SK-N-SH treated with all-trans-retinoic acid at 6 μM for 48 hours (cell line): Measurements from ENCODE around the gene DARS2.

Source experiments
- ARNTL ChIP-seq: fragments of 450-650 bp; formaldehyde crosslinking; IDR thresholded peaks from 2 replicates; pipeline ENCODE4 v1.5.0; 2020; ENCODE audit warnings: low read depth, mild to moderate bottlenecking, moderate library complexity, borderline replicate concordance
- PPARA ChIP-seq: fragments of 250-450 bp; sonication (Bioruptor Pico); IDR thresholded peaks from 2 replicates; pipeline ENCODE4 v1.5.0; 2020; ENCODE audit warnings: mild to moderate bottlenecking, borderline replicate concordance
- RARB ChIP-seq: fragments of 250-450 bp; sonication (Bioruptor Pico); IDR thresholded peaks from 2 replicates; pipeline ENCODE4 v1.8.0; 2021; ENCODE audit warnings: mild to moderate bottlenecking, moderate library complexity
- ZC3H10 ChIP-seq: fragments of 250-450 bp; sonication (Bioruptor Pico); IDR thresholded peaks from 2 replicates; pipeline ENCODE4 v1.5.1; 2021; ENCODE audit warnings: mild to moderate bottlenecking, moderate library complexity
- ZFP3 ChIP-seq: fragments of 250-450 bp; sonication (Bioruptor Pico); IDR thresholded peaks from 2 replicates; pipeline ENCODE4 v1.5.0; 2020; ENCODE audit warnings: mild to moderate bottlenecking, moderate library complexity
- TF ChIP-seq, protein P1 (sequence below): fragments of 250-450 bp; sonication (Bioruptor Pico); IDR thresholded peaks from 2 replicates; pipeline ENCODE4 v1.8.0; 2020; ENCODE audit warnings: mild to moderate bottlenecking, moderate library complexity, borderline replicate concordance

DNA sequence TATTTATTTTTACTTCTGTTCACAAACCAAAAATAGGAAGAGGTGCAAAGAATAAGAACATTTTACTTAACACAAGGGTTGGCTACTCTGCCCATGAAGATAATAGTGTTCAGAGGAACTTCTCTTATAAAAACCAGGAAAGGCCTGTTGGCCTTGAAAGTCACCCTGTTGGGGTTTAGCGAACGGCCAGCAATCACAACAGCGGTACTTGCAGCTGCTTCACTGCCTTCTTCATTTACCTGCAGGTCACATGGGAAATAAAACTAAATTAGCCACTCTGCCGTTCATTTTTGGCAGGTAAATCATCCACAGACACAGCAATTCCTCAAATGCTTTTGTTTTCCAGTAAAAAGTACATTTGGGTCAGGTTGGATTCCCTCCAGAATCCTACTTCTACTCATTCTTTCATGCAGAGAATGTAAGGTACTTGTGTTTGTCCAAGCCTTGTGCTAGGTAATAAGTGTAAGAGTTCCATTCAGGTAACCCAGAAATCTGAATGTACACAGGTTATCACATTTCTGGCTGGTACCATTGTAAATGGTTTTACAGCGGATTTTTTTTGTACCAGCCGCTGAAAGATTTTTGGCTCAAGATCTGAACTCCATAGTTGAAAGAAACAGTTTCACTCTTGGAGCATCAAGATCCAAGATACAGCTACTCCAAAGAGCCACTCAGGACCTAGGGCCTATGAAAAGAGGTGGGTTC, 79.5 kb downstream of the DARS2 start:
- TF ChIP-seq, protein P1, sequence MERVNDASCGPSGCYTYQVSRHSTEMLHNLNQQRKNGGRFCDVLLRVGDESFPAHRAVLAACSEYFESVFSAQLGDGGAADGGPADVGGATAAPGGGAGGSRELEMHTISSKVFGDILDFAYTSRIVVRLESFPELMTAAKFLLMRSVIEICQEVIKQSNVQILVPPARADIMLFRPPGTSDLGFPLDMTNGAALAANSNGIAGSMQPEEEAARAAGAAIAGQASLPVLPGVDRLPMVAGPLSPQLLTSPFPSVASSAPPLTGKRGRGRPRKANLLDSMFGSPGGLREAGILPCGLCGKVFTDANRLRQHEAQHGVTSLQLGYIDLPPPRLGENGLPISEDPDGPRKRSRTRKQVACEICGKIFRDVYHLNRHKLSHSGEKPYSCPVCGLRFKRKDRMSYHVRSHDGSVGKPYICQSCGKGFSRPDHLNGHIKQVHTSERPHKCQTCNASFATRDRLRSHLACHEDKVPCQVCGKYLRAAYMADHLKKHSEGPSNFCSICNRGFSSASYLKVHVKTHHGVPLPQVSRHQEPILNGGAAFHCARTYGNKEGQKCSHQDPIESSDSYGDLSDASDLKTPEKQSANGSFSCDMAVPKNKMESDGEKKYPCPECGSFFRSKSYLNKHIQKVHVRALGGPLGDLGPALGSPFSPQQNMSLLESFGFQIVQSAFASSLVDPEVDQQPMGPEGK, result no peak
- no peak for TF ChIP-seq ZC3H10 (CRISPR knock-in tag)
- TF ChIP-seq PPARA, result no peak
- no peak for TF ChIP-seq RARB (CRISPR knock-in tag)
- no peak for TF ChIP-seq ARNTL
- TF ChIP-seq ZFP3 (CRISPR knock-in tag), result no peak
